ENCODE measurements around the gene RAET1G.
"Not testable (repeated sequence)": the region's sequence is repeated elsewhere in the genome, so short reads cannot be mapped to it uniquely, and the experiment has no call there.

The RAET1G gene

GRCh38 chr6:149935668-149936067, 12.7 kb upstream of the RAET1G start:
- no peak for FAIRE-seq
- no peak for DNase-seq (ENCODE audit: insufficient read length, low spot score)

DNA sequence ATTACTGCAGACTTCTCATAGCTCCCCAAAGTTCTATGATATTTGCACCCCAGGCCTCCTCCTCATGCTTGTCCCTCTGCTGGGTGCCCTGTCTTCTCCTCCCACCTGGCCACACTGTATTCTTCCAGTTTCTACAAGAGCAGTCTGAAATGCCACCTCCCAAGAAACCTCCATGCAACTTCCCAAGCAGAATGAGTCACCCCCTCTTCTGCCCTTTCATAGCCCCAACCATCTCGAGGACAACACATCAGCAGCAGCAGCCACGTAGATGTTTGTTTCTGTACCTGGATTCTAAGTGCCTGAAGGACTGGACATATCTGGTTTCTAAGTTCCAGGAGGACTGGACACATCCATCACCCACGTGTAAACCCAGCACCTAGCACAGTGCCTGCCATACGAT, 12.3 kb upstream of the RAET1G start:
- no peak for DNase-seq (ENCODE audit: insufficient read length, low spot score)
- FAIRE-seq, result no peak

DNA sequence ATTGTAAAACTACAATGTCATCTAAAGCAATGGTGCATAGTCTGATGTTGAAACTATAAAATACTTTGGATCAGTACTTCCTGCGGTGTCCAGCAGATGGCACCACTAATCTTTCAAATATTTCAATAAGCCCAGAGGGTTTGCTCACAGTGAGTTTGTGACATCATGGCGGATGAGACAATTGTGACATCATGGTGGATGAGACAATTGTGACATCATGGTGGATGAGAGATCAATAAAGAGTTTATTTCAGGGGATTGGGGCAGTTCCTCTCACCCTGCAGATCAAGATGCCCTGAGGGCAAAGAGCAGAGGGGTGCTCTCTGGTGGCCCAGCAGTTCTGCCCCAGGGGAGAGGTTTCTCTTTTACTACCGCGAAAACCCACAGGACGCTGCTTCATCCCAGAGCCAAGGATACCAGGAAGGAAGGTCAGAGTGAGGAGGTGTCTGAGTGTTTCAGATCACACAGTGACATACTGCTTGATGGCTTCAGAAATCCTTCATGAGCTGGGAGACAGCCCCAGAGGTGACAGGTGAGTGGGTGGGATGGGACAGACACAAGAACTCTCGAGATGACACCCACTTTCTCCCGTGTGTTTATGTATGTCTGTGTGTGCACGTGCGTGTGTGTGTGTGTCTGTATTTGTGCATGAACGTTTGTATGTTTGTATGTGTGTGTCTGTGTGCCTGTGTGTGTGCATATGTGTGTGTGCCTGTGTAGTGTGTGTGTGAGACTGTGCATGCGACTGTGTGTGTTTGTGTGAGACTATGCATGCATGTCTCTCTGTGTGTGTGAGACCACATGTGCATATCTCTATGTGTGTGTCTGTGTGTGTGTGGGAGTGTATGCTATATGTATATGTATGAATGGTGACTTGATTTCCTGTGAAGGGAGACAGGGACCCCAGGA, 11.6 kb upstream of the RAET1G start:
- FAIRE-seq (no peak), DNase-seq (ENCODE audit: insufficient read length, low spot score) (no peak)

DNA sequence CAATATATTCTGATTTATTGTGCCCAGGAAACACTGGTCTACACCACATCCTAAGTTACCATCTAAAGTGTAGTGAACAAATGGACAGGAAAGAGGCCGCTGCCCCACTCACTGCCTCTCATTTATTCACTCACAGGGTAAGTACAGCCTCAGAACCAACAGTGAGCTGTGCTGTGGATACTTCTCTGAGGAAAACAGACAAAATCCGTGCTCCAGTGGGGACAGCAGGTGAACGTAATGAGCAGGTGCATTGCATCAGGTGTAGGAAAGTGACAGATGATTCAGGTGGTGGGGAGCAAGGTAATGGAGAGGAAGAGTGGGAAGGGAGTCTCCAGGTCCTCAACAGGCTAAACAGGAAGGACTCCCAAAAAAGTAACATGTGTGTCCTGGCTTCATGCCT, 10.5 kb upstream of the RAET1G start:
- DNase-seq (ENCODE audit: insufficient read length, low spot score), result no peak

GRCh38 chr6:149933036-149933435, 10.1 kb upstream of the RAET1G start:
- DNase-seq (ENCODE audit: insufficient read length, low spot score), result no peak
- FAIRE-seq, result no peak

More for the DNA sequence above, 10.5 kb upstream of the RAET1G start:
- FAIRE-seq, result no peak

GRCh38 chr6:149931501-149931900, 8.6 kb upstream of the RAET1G start:
- DNase-seq (ENCODE audit: insufficient read length, low spot score) (no peak), FAIRE-seq (no peak)

DNA sequence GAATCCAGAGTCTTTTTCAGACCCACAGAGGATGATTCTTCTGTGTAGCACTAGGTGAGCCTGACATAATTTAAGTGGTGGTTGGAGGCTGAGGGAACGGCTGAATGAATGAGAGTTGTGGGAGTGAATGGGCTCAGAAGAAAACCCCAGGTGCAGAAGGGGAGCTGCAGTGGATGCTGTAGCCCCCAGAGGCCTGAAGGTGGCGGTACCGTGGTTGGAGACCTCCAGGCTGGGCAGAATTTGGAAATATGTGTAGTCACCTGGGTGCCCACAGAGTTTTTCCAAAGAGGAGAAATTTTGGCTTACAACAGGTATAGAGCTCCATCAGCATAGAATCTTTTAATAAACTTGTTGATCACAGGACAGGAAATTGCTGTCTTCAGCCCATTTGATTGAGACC, 6.5 kb upstream of the RAET1G start:
- FAIRE-seq, result no peak

GRCh38 chr6:149927025-149927424, 4.1 kb upstream of the RAET1G start:
- not testable (repeated sequence) for FAIRE-seq; DNase-seq (ENCODE audit: insufficient read length, low spot score)

More for the DNA sequence above, 6.5 kb upstream of the RAET1G start:
- DNase-seq (ENCODE audit: insufficient read length, low spot score), result no peak

DNA sequence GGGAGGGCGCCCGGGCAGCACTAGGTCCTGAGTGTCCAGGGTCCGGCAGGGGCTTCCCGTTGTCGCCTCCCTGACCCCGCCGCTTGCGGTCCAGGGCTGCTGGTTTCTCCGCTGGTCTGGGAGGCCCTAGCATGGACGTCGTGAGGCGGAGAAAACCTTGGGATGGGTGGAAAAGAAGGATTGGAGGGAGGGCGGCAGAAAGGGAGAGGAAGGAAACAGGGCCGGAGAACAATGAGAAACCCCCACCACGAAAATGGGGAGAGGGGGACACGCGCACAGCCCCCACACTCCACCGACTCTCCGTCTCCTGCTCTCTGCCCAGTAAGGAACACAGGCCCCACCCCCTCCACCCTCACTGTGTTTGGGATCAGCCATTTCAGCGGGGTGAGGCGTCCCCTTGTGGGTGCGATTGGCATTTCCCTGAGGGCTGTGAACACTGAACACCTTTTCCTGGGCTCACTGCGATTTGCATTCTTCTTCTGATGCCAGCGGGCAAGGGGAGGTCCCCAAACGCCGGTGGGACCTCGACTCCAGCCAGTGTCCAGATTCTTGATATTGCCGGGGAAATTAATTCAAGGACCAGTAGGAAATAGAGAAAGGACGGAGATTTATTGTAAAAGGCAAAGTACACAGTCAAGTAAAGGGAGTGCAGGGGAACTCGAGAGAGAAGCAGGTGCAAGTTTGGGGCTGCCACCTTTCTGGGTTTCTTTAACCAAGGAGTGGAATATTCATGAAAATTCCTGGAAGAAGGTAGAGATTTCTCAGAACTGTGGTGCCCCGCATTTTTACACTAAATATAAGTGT, 3.3 kb upstream of the RAET1G start:
- FAIRE-seq (peak; percentile 28), DNase-seq (ENCODE audit: insufficient read length, low spot score) (peak; percentile 53)

- FAIRE-seq (no peak), DNase-seq (ENCODE audit: insufficient read length, low spot score) (no peak)
Observed at GRCh38 chr6:149925253-149925973, 2.5 kb upstream of the RAET1G start.

- FAIRE-seq (no peak), DNase-seq (ENCODE audit: insufficient read length, low spot score) (no peak)
Observed at GRCh38 chr6:149924933-149925252, 2.0 kb upstream of the RAET1G start.

GRCh38 chr6:149924206-149924932, 1.4 kb upstream of the RAET1G start:
- FAIRE-seq (no peak), DNase-seq (ENCODE audit: insufficient read length, low spot score) (no peak)

GRCh38 chr6:149923327-149923986, 536 bp upstream of the RAET1G start:
- no peak for DNase-seq (ENCODE audit: insufficient read length, low spot score)
- FAIRE-seq, result no peak

DNA sequence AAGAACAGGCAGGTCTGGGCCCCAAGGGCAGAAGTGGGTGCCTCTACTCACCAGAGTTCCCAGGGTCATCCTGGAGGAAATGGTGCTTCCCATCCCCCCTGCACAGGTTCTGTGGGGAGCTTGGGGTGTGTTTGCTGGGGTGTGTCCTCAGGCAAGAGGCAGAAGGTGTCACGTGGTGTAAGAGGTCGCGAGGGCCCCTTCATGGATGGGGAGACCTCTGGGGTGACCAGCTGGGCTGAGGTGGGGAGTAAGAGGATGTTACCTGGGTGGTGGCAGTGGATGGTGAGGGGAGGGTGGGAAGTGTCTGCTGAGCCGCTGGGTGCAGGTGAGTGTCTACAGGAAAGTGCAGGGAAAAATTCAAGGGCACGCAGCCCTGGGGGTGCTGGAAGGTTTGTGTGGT, 830 bp downstream of the RAET1G start:
- not testable (repeated sequence) for FAIRE-seq; DNase-seq (ENCODE audit: insufficient read length, low spot score)

- no peak for FAIRE-seq
Observed at GRCh38 chr6:149921361-149921760, 1.6 kb downstream of the RAET1G start.

GRCh38 chr6:149919834-149920225, 3.1 kb downstream of the RAET1G start:
- DNase-seq (ENCODE audit: insufficient read length, low spot score) (no peak), FAIRE-seq (no peak)

More at GRCh38 chr6:149921361-149921760, 1.6 kb downstream of the RAET1G start:
- no peak for DNase-seq (ENCODE audit: insufficient read length, low spot score)

DNA sequence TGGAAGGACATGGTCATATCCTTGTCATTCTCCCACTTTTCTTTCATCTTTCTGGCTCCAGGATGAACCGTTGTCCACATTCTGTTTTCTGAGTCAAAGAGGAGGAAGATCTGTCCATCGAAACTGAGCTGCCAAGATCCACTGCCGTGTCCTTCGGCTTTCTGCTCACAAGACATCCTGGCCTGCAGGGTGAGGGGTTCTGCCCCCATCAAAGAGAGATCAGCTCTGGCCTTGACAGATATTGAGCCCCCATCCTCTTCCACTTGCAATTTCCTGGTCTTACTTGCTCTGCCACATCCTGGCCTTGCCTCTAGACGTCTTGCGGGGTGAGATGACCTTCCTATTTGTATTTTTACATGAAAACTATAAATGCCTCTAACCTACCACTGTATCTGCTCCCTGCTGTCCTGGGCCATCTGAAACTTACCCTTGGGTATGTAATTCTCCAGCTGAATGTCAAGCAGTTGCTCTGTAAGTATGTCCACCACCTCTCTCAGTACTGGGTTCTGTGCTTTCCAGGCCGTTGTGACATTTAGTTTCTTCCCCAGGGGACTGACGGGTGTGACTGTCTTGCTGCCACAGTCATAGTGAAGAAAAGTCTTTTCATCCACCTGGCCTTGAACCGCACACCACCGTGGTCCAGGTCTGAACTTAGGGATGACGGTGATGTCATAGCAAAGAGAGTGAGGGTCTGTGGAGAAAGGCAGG, 3.6 kb downstream of the RAET1G start:
- DNase-seq (ENCODE audit: insufficient read length, low spot score); FAIRE-seq: not testable (repeated sequence)

- FAIRE-seq (no peak), DNase-seq (ENCODE audit: insufficient read length, low spot score) (no peak)
Observed at GRCh38 chr6:149918151-149918905, 4.6 kb downstream of the RAET1G start.

GRCh38 chr6:149917679-149918078, 5.2 kb downstream of the RAET1G start:
- FAIRE-seq (no peak), DNase-seq (ENCODE audit: insufficient read length, low spot score) (no peak)
